OCI-LY1 (cell line): Measurements from ENCODE around the gene MPPED1.

Experiments
- H2AFZ ChIP-seq: fragments of 200-600 bp; sonication (generic), shearing (Covaris generic); 2 replicates; pipeline ENCODE4 v1.6.0; 2014; ENCODE audit warnings: antibody characterized with exemption, mild to moderate bottlenecking, low read length
- H3F3A ChIP-seq: fragments of 200-600 bp; sonication (generic), shearing (Covaris generic); 2 replicates; pipeline ENCODE4 v1.6.0; 2014; ENCODE audit warnings: mild to moderate bottlenecking, antibody characterized with exemption, low read length, moderate library complexity; ENCODE audit not compliant: insufficient read depth
- H3K27ac ChIP-seq: fragments of 200-600 bp; sonication (generic); 2 replicates; pipeline ENCODE4 v1.5.1; 2014; ENCODE audit warnings: low read length, mixed run types, mild to moderate bottlenecking, low read depth; ENCODE audit not compliant: poor library complexity, severe bottlenecking
- H3K27me3 ChIP-seq: fragments of 200-600 bp; sonication (generic); 2 replicates; pipeline ENCODE4 v1.6.0; 2014; ENCODE audit warnings: antibody characterized with exemption, mild to moderate bottlenecking, low read length, moderate library complexity; ENCODE audit not compliant: insufficient read depth
- H3K36me3 ChIP-seq: fragments of 200-600 bp; sonication (generic); 2 replicates; pipeline ENCODE4 v1.6.1; 2014; ENCODE audit warnings: mild to moderate bottlenecking, antibody characterized with exemption, low read length, moderate library complexity, mixed read lengths; ENCODE audit not compliant: insufficient read depth
- H3K4me1 ChIP-seq: fragments of 200-600 bp; sonication (generic); 2 replicates; pipeline ENCODE4 v1.5.1; 2014; ENCODE audit warnings: mild to moderate bottlenecking, low read length, moderate library complexity; ENCODE audit not compliant: insufficient read depth, severe bottlenecking
- H3K4me2 ChIP-seq: fragments of 200-600 bp; sonication (generic), shearing (Covaris generic); 2 replicates; pipeline ENCODE4 v1.6.1; 2014; ENCODE audit warnings: low read length
- H3K4me3 ChIP-seq: fragments of 200-600 bp; sonication (generic); 2 replicates; pipeline ENCODE4 v1.5.1; 2014; ENCODE audit warnings: low read length, low read depth, mild to moderate bottlenecking, mixed read lengths; ENCODE audit not compliant: poor library complexity, severe bottlenecking
- H3K79me2 ChIP-seq: fragments of 200-600 bp; shearing (Covaris generic); 2 replicates; pipeline ENCODE4 v1.6.1; 2016; ENCODE audit warnings: mixed run types, low read length, mixed read lengths; ENCODE audit not compliant: insufficient read depth
- H3K9ac ChIP-seq: fragments of 200-600 bp; sonication (generic), shearing (Covaris generic); 2 replicates; pipeline ENCODE4 v1.6.1; 2014; ENCODE audit warnings: mild to moderate bottlenecking, low read length, mixed read lengths
- H3K9me2 ChIP-seq: fragments of 200-600 bp; sonication (generic), shearing (Covaris generic); 2 replicates; pipeline ENCODE4 v1.6.1; 2014; ENCODE audit warnings: low read depth, mild to moderate bottlenecking, low read length, mixed read lengths
- H3K9me3 ChIP-seq: fragments of 200-600 bp; shearing (Covaris generic); 2 replicates; pipeline ENCODE4 v1.6.1; 2014; ENCODE audit warnings: low read length, mixed read lengths
- H4K20me1 ChIP-seq: fragments of 200-600 bp; sonication (generic), shearing (Covaris generic); 2 replicates; pipeline ENCODE4 v1.6.0; 2016; ENCODE audit warnings: mild to moderate bottlenecking, low read length; ENCODE audit not compliant: insufficient read depth
- CTCF ChIP-seq: fragments of 200-600 bp; sonication (generic), shearing (Covaris generic); IDR thresholded peaks from 2 replicates; pipeline ENCODE4 v1.5.1; 2017; ENCODE audit warnings: mild to moderate bottlenecking, antibody characterized with exemption, low read length, moderate library complexity, mixed read lengths
- EZH2 ChIP-seq: fragments of 200-600 bp; sonication (generic), shearing (Covaris generic); IDR thresholded peaks from 2 replicates; pipeline ENCODE4 v1.8.0; 2017; ENCODE audit warnings: borderline replicate concordance, mixed run types, mild to moderate bottlenecking, antibody characterized with exemption, low read length, moderate library complexity, mixed read lengths

Gene MPPED1

GRCh38 chr22:43411869-43412807, at the start of gene MPPED1:
Gene MPPED1 (plus strand): TSS chr22:43412014. CDS start chr22:43424986, 12,972 bp downstream.
- H2AFZ ChIP-seq = no peak within 1 kb of the TSS
- no peak within 1 kb of the TSS for H3K9ac ChIP-seq
- no peaks in the 10 kb centered on the region for H3K9me2 ChIP-seq
- H3K27ac ChIP-seq = no peak within 1 kb of the TSS
- TF ChIP-seq CTCF = no peak
- TF ChIP-seq EZH2 = no peak
- H3K36me3 ChIP-seq = no peaks in the 10 kb centered on the region
- no peaks in the 10 kb centered on the region for H3K79me2 ChIP-seq
- H3K9me3 ChIP-seq = no peaks in the 10 kb centered on the region
- H3K4me1 ChIP-seq = no peaks in the 10 kb centered on the region
- H3K27me3 ChIP-seq = no peaks in the 10 kb centered on the region
- H4K20me1 ChIP-seq = no peaks in the 10 kb centered on the region
- no peaks in the 10 kb centered on the region for H3F3A ChIP-seq
- H3K4me2 ChIP-seq = no peak within 1 kb of the TSS
- no peak within 1 kb of the TSS for H3K4me3 ChIP-seq

- Histone ChIP-seq H4K20me1 (no peaks in the 10 kb centered on the region), H3K9me2 (no peaks in the 10 kb centered on the region), H2AFZ (no peak overlapping the region), H3F3A (no peaks in the 10 kb centered on the region), H3K79me2 (no peaks in the 10 kb centered on the region), H3K9ac (no peak overlapping the region), H3K36me3 (no peaks in the 10 kb centered on the region; the same call in 1 of the 2 replicates), H3K9me3 (no peaks in the 10 kb centered on the region), H3K27ac (no peak overlapping the region), H3K4me3 (no peak overlapping the region), H3K4me2 (no peak overlapping the region), H3K4me1 (no peaks in the 10 kb centered on the region), H3K27me3 (no peaks in the 10 kb centered on the region)
- TF ChIP-seq CTCF (no peak), EZH2 (no peak)
Measured at GRCh38 chr22:43363315-43364168, 48.3 kb upstream of the MPPED1 start.

- H3K4me1 ChIP-seq = no peaks in the 10 kb centered on the region
- H3K9me3 ChIP-seq = no peaks in the 10 kb centered on the region
- no peak overlapping the region for H3K9ac ChIP-seq
- H3K4me2 ChIP-seq = no peak overlapping the region
- no peaks in the 10 kb centered on the region for H3K9me2 ChIP-seq
- TF ChIP-seq EZH2 (no peak), CTCF (no peak)
- no peaks in the 10 kb centered on the region for H3K27me3 ChIP-seq
- H2AFZ ChIP-seq = no peak overlapping the region
- H3K36me3 ChIP-seq = no peaks in the 10 kb centered on the region; the same call in 1 of the 2 replicates
- H4K20me1 ChIP-seq = no peaks in the 10 kb centered on the region
- no peak overlapping the region for H3K4me3 ChIP-seq
- no peak overlapping the region for H3K27ac ChIP-seq
- H3F3A ChIP-seq = no peaks in the 10 kb centered on the region
- H3K79me2 ChIP-seq = no peaks in the 10 kb centered on the region
Measured at GRCh38 chr22:43364169-43364435, 47.7 kb upstream of the MPPED1 start.
